Stimulated activated CD4-positive, alpha-beta T cell treated with anti-CD3 and anti-CD28 coated beads, TNF-alpha, amount 100 ng/mL, for 1 hour (primary cell): ENCODE results near the gene DLL1.

Source experiments
- DNase-seq, 3 donors: peaks; one replicate each; pipeline ENCODE4 v3.0.0-alpha.2; 2020; ENCODE audit warnings: low read depth in 3 of 3, low spot score in 1 of 3

DLL1 gene

GRCh38 chr6:170283212-170284081 is 7.4 kb downstream of the DLL1 start:
- no peak for DNase-seq

DNA sequence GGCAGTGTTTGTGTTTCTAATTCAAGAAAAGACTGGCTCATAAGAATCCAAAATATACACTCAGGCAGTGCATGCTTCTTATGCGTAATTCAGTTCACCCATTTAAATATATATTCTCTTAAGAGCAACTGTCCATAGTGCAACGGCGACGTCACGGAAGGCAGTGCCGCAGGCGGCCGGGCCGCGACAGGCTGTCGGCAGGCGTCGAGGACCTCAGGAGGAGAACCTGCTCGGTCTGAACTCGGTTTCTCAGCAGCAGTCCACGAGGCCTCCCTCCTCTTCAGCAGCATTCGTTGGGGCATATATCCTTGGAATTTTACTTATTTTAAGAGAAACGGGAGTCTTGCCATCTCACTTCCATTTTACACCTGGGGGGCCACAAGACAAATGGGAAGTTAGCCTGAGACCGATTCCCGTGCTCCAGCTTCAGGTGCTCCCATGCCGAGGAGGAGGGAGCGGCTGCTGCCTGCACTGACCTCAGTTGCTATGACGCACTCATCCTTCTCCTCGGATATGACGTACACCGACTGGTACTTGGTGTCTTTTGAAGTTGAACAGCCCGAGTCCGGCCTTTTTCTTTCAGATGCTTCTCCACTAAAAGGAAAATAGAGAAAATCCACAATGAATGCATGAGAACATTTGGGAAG is 8.2 kb downstream of the DLL1 start:
- no peak for DNase-seq

DNA sequence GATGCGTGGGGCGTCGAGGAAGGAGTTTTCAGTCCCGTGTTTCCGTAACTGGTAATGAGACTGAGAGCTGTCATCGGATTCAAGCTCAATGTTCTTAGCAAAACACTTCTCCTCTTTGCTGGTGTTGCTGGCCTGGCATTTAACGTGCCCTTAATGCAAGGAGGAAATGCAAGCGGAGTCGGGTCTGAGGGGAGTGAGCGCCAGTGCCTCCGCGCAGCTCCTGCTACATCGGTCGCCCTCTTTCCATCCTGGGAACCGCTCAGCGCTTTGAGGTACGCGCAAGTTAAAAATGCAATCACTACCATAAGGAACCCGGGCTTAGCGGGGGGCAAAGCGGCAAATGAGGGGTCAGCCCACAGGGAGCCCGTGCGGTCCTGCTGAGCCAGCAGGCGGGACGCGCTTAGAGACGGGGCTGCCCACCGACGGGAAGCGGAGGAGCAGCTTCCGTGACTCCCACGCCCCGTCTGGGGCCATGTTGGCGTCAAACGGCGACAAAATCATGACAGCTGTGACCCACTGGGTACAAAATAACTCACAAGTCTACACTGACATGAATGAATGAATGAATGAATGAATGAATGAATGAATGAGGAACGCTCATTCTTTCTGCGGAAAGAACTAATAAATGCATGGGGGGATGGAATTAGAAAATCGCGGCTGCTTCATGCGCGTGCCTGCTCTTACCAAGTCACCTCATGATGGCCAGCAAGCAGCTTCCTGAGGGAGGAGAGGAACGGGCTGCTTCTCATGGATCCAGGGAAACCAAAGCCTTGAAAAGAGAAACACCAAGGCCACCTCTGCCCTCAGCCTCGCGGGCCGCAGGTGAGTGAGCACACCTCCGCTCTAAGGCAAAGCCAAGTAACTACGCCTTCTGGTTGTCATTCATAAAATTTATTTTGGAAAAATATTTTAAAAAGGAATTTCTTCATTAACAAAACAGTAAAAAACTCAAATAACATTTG is 9.3 kb downstream of the DLL1 start:
- DNase-seq = no peak

GRCh38 chr6:170280689-170281045 is 10.2 kb downstream of the DLL1 start:
- DNase-seq = no peak

- DNase-seq = peak in 1 of 3 donors; percentile 37
Measured at GRCh38 chr6:170279977-170280688, 10.7 kb downstream of the DLL1 start.

- no peak for DNase-seq
Measured at GRCh38 chr6:170279426-170279825, 11.5 kb downstream of the DLL1 start.

DNA sequence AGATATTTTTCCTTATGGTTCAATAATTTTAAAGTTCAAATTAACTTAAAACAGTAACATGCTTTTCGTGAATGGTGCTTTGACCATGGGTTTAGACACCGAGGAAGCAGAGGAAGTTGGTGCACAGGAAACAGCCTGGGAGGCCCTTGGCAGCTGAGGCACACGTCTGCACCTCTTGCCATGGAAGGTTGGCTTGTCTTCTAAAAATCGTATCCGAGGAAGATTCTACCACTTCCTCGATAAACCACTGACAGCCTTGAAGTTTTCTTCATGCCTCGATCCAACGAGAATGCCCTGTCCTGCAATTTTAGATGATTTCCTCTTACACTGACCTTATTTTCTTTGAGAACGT is 12.2 kb downstream of the DLL1 start:
- no peak for DNase-seq

DNA sequence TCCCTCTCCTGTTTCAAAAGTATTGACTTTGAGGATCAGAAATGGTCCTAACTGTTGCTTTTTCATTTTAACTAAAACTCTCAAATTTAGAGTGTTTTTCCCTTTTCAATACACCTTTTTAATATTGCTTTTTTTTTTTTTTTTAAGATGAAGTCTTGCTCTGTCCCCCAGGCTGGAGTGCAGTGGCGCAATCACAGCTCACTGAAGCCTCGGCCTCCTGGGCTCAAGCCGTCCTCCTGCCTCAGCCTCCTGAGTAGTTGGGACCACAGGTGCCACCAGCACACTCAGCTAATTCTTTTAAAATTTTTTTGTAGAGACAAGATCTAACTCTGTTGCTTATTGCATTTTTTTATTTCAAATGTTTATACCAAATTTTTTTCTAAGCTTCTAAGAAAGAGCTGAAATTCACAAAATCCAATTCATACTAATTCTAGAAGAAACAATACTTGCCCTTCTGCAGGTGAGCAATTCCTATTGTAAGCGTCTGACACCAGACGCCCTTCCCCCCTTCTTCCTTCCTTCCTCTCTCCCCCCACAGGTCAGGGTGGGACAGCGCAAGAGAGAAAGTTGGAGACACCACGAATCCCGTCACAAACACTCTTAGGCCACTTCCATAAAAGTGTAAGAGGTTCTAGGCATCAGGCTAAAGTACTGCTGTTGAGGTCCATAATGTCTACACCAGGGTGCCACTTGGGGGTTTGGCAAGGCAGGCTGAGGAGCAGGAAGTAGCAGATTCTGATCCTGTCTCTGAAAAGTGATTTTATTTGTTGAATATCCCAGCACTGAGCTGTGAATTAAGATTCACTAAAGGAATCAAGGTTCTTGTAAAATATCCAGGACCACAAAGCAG is 12.8 kb downstream of the DLL1 start:
- no peak for DNase-seq

GRCh38 chr6:170276369-170277057 is 14.4 kb downstream of the DLL1 start:
- no peak for DNase-seq

- no peak for DNase-seq
Measured at GRCh38 chr6:170274713-170275560, 15.9 kb downstream of the DLL1 start.

GRCh38 chr6:170273681-170274080 is 17.2 kb downstream of the DLL1 start:
- DNase-seq = no peak

DNA sequence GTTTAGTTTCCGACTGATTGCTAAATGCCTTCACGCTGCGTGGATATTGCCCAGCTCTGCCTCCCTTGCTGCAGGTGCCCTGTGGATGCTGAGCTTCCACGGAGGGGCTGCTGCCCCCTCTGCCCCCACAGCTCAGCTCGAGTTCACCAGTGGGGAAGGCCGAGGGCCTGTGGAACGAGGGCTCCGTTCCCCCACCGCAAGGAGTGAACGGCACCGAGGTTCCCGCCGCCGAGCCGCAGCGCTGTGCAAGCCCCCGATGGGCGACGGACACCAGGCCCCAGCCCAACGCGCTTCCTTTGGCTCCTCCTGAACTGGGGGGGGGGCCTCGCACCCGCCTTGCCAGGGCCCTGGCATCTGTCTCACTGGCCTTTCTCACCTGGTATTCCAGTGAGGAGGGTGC is 17.7 kb downstream of the DLL1 start:
- no peak for DNase-seq

DNA sequence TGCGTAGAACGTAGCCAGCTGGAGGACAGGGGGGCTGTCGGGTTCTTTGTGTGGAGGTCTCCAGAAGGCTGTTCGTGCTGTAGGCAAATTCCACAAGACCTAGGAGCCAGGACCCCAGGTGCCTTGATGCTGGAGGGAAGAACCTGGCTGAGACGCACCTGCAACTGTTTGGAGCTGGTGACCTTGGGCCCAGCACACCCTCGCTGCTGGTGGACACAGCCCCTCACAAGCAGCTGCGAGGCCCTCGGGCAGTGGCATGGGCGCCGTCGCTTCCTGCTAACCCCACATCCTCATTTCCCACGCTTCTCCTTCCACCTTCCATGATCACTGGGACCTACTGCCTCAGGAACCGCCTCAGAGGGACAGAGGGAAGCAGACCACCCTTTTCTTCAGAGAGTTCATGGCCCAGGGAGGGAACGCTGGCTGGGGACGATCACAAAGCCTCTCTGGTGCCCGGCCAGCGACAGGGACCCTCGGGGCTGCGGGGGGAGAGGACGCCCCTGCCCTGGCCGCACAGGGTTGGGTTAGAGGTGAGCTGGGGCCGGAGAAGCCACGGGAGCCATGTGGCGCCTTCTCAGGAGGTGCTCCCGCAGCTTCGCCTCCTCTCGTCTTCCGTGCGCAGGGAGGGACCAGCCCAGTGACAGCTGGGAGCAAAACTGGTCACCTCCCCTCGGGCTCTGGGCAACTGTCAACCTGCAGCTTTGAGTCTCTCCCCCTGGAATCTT is 18.4 kb downstream of the DLL1 start:
- no peak for DNase-seq

DNA sequence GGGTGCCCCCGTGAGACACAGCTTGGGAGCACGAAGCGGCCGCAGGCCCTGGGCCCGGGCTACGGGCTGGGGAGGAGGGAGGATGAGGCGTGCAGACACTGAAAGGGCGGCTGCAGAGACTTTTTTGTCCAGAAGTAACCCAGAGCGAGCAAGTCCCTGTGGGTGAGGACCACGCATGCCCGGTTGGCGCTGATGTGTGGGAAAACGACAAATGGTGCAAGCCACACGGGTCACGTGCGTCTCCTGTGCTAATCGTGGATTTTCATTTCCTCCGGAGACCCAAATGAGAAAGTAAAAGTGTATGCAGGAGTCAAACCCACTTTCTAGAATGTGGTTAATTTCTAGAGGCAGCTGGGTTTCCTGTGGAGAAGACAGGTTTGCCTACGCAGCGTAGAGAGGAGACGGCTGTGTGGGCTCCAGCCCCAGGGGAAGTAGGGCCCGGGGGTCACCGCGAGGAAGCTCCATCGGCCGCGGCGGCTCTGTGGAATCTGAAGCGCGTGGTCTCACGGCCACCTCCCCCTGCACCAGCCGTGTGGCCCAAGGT is 19.0 kb downstream of the DLL1 start:
- DNase-seq = peak in 2 of 3 donors; percentile 37 to 57

GRCh38 chr6:170270984-170271593 is 19.8 kb downstream of the DLL1 start:
- DNase-seq = no peak

GRCh38 chr6:170269846-170270541 is 20.9 kb downstream of the DLL1 start:
- no peak for DNase-seq
